Uterus (tissue), 2 donors: Measurements from ENCODE around the gene VGF.

Source experiments
- POLR2A ChIP-seq, 2 donors: fragments of 450-650 bp; IDR thresholded peaks; one replicate each; pipeline ENCODE4 v1.6.1; 2016; ENCODE audit warnings: antibody characterized with exemption in 2 of 2, mild to moderate bottlenecking in 1 of 2, moderate library complexity in 1 of 2
- TF ChIP-seq, protein P1 (sequence below), 4 experiments: fragments of 200-600 bp in 2 of 4; fragments of 450-650 bp in 2 of 4; sonication (generic) in 2 of 4; IDR thresholded peaks; one replicate each; pipeline ENCODE4 v1.5.1; 2016 to 2019; ENCODE audit warnings: antibody characterized with exemption in 4 of 4, mild to moderate bottlenecking in 2 of 4, moderate library complexity in 1 of 4

DNA sequence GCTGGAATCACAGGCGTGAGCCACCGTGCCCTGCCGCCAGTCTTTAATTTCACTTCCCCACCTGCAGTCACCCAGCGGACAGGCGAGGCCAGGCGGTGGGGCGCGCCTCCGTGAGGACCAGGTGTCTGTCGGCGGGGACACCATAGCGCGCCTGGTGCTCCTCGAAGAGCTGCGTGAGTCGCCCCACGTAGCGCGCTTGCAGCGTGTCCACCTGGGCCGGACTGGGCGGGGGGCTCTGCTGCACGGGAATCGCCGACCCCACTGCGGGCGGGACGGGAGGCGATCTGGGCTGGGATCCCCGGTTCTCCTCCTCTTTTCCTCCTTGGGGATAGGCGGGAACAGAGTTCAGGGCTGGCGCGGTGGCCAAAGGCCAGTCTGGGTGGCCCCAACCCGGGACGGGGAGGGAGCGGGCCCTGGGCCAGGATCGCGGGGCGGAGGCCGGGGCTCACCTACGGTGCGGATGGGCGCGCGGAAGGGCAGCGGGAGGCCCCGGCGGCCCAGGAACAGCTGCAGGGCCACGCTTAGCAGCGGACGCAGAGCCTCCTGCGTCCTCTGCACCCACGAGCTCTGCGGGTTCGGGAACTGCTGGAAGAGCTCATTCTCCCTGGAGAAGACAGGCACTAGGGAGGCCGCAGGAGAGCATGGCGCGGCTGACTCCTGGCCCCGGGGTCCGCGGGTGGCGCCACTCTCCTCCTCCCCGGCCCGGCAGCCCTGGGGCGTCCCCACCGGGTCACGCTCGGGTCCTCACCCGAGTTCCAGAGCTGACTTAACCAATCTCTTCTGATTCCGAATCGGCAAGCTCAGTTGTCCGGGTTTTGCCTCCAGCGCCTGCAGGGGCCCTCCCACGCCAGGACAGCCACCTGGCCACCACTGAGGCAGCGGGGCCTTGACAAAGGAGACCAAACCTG, 36.6 kb upstream of the VGF start:
- TF ChIP-seq POLR2A (IDR thresholded peaks at IDR 0.05), result no peak
- TF ChIP-seq, protein P1, sequence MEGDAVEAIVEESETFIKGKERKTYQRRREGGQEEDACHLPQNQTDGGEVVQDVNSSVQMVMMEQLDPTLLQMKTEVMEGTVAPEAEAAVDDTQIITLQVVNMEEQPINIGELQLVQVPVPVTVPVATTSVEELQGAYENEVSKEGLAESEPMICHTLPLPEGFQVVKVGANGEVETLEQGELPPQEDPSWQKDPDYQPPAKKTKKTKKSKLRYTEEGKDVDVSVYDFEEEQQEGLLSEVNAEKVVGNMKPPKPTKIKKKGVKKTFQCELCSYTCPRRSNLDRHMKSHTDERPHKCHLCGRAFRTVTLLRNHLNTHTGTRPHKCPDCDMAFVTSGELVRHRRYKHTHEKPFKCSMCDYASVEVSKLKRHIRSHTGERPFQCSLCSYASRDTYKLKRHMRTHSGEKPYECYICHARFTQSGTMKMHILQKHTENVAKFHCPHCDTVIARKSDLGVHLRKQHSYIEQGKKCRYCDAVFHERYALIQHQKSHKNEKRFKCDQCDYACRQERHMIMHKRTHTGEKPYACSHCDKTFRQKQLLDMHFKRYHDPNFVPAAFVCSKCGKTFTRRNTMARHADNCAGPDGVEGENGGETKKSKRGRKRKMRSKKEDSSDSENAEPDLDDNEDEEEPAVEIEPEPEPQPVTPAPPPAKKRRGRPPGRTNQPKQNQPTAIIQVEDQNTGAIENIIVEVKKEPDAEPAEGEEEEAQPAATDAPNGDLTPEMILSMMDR (IDR thresholded peaks at IDR 0.05), result no peak
